ENCODE data around the gene CABLES2. TPM values are rescaled to one million over a fixed set of nuclear protein-coding genes. Genes with fewer than 3 reads are reported as not detected.

The CABLES2 gene
- total and polyA plus RNA-seq, 8 donors, result 1.4 to 2.9 (median 1.9) TPM

DNA sequence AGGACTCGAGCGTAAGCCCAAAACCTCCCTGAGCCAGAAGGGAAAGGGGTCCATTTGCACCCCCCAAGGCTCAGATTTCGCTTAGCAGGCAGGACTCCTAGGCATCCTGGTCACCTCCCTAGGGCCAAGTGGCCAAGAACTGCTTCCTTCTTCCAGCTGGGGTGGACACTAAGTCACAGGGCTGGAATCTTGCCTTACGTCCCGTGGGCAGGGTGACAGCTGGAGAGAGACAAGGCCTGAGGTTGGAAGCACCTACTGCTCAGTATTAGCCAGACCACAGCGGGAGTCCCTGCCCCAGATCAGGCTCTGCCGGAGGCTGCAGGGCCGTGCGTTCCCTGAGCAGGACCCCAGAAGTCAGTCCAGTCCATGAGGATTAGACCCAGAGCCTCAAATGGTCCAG, 59.6 kb downstream of the CABLES2 start:
- Histone ChIP-seq H3K4me3 (no peak overlapping the region), H3K4me1 (no peaks in the 10 kb centered on the region), H3K27me3 (no peaks in the 10 kb centered on the region), H3K27ac (no peak overlapping the region), H3K9me3 (no peaks in the 10 kb centered on the region), H3K36me3 (peaks cover 0 to 11% (median 6%) of the 10 kb centered on the region in 3 donors)
- 80 to 92% methylated on average over 9 of the region's 9 CpGs for WGBS, 2 donors
- FAIRE-seq (no peak), ATAC-seq (no peak), DNase-seq (peak in 1 of 6 donors; percentile 35)
- TF ChIP-seq, protein P1, sequence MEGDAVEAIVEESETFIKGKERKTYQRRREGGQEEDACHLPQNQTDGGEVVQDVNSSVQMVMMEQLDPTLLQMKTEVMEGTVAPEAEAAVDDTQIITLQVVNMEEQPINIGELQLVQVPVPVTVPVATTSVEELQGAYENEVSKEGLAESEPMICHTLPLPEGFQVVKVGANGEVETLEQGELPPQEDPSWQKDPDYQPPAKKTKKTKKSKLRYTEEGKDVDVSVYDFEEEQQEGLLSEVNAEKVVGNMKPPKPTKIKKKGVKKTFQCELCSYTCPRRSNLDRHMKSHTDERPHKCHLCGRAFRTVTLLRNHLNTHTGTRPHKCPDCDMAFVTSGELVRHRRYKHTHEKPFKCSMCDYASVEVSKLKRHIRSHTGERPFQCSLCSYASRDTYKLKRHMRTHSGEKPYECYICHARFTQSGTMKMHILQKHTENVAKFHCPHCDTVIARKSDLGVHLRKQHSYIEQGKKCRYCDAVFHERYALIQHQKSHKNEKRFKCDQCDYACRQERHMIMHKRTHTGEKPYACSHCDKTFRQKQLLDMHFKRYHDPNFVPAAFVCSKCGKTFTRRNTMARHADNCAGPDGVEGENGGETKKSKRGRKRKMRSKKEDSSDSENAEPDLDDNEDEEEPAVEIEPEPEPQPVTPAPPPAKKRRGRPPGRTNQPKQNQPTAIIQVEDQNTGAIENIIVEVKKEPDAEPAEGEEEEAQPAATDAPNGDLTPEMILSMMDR (IDR thresholded peaks at IDR 0.05), result no peak
- intact Hi-C loops (cut with DNase I), result no loop called here

DNA sequence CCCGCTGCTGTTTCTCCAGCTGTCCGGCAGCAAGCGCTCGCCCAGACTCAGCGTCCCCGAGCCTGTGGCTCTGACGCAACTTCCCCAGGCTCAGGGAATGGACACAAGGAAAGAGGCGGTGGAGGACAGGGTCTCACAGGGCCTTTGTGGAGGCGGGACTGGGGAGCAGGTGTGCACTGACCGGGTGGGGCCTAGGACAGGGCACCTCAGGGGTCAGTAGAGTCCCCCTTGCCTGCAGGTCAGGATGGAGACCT, 60.0 kb downstream of the CABLES2 start:
- Histone ChIP-seq H3K27me3 (no peaks in the 10 kb centered on the region), H3K4me1 (no peaks in the 10 kb centered on the region), H3K4me3 (no peak overlapping the region), H3K9me3 (no peaks in the 10 kb centered on the region), H3K27ac (no peak overlapping the region), H3K36me3 (peaks cover 0 to 11% (median 6%) of the 10 kb centered on the region in 3 donors)
- DNase-seq (no peak), FAIRE-seq (no peak), ATAC-seq (no peak)
- intact Hi-C loops (cut with DNase I), result no loop called here
- TF ChIP-seq, protein P1 (IDR thresholded peaks at IDR 0.05), result no peak
- WGBS, 2 donors, result 94 to 95% methylated on average over 10 of the region's 10 CpGs

DNA sequence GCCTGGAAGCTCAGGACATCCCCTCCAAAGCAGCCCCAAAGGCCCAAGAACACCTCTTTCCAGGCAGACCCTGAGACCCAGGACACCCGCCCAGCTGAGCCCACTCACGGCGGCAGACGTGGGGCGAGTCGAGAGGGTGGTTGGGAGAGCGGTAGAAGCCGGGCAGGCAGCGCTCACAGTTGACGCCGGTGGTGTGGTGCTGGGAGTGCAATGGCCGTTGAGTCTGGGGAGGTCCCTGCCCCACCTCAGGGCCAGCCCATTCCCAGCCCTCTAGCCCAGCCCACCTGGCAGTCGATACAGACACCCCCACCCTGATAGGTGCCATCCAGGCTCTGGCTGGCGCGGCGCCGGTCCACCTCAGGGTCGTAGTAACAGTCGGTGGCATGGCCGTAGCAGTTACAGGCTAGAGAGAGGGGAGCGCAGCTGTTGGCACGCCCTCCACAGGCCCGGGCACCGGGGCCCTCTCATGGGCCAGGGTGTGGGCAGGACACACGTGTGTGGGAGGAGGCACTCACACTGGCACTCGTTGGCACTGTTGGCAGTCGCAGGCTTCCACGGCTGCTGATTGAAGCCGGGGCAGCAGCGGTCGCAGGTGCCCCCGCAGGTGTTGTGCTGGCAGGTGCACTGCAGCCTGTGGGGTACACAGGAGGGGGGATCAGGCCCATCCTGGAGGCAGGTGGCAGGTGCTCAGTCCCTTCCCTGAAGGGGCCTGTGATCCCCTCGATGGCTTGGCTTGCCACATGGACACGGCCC, 60.5 kb downstream of the CABLES2 start:
- Histone ChIP-seq H3K4me3 (no peak overlapping the region), H3K27me3 (no peaks in the 10 kb centered on the region), H3K36me3 (peaks cover 0 to 7% (median 6%) of the 10 kb centered on the region in 3 donors), H3K27ac (no peak overlapping the region), H3K9me3 (no peaks in the 10 kb centered on the region), H3K4me1 (no peaks in the 10 kb centered on the region)
- WGBS, 2 donors, result 92 to 95% methylated on average over 34 of the region's 34 CpGs
- DNase-seq (peak in 2 of 6 donors; percentile 29 to 71), ATAC-seq (no peak), FAIRE-seq (no peak)
- intact Hi-C loops (cut with DNase I), result no loop called here
- TF ChIP-seq, protein P1 (IDR thresholded peaks at IDR 0.05), result no peak

DNA sequence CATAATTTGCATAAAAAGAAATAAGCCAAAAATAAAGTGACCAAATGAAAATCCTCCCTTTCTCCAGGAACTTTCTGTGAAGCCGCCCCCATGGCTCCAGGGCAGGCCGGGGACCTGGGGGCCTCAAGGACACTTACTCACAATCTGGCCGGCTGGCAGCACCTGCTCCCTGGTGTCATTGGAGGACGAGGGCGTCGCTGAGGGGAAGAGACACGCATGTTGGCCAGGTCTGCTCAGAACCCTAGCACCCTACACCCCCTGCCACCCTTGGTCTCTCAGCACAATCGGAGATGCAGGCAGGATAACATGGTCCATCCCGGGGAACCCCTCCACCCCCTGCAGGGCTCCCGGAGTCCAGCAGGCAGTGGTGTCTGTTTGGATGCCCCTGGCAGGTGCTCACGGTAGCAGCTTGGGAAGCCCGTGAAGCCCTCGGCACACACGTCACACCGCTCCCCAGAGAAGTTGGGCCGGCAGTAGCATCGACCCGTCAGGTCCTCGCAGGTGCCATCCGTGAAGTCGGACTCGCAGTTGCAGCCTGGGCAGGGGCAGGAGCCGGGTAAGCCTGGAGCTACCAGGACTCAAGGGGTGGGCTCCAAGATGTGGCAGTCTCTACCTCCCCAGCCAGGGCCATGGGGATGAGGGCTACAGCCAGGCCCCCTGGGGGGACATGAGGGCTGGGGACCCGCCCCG, 61.3 kb downstream of the CABLES2 start:
- Histone ChIP-seq H3K36me3 (peaks cover 0 to under 1% (median 0%) of the 10 kb centered on the region in 3 donors), H3K4me1 (no peaks in the 10 kb centered on the region), H3K9me3 (no peaks in the 10 kb centered on the region), H3K27ac (no peak overlapping the region), H3K27me3 (no peaks in the 10 kb centered on the region), H3K4me3 (no peak overlapping the region)
- TF ChIP-seq, protein P1 (IDR thresholded peaks at IDR 0.05), result no peak
- WGBS, 2 donors, result 83 to 90% methylated on average over 25 of the region's 25 CpGs
- FAIRE-seq (no peak), DNase-seq (peak in 2 of 6 donors; percentile 25 to 66), ATAC-seq (no peak)
- intact Hi-C loops (cut with DNase I), result no loop called here

DNA sequence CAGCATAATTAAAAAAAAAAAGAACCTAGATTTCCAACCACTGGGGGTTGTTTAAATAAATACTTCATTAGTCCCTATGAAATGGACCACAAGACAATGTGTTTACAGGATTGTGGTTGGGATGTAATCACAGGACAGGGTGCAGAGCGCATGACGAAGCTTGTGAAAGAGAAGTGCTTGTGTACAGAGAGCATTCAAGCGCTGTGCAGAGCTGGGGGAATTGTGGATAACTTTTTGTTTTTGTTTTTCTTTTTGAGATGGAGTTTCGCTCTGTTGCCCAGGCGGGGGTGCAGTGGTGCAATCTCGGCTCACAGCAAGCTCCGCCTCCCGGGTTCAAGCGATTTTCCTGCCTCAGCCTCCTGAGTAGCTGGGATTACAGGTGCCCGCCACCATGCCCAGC, 62.3 kb downstream of the CABLES2 start:
- FAIRE-seq, result no peak
- H3K36me3 ChIP-seq, result no peaks in the 10 kb centered on the region

More for the DNA sequence above, 62.3 kb downstream of the CABLES2 start:
- no peak overlapping the region for H3K4me3 ChIP-seq
- TF ChIP-seq, protein P1 (IDR thresholded peaks at IDR 0.05), result no peak
- H3K27me3 ChIP-seq, result no peaks in the 10 kb centered on the region
- H3K9me3 ChIP-seq, result no peaks in the 10 kb centered on the region
- DNase-seq (peak in 1 of 6 donors; percentile 11), ATAC-seq (no peak)
- H3K27ac ChIP-seq, result no peak overlapping the region
- no peaks in the 10 kb centered on the region for H3K4me1 ChIP-seq
- intact Hi-C loops (cut with DNase I), result no loop called here
- 90 to 92% methylated on average over 10 of the region's 10 CpGs for WGBS, 2 donors

Data from pancreas (tissue), 10 donors.